Measurements from ENCODE around the gene TXNRD2. TPM values are rescaled to one million over a fixed set of nuclear protein-coding genes. Genes with fewer than 3 reads are reported as not detected.
"Not testable (repeated sequence)": the region's sequence is repeated elsewhere in the genome, so short reads cannot be mapped to it uniquely, and the experiment has no call there.

TXNRD2 gene
- total RNA-seq, 1 donor from 2014 or later, result 13.6 TPM

DNA sequence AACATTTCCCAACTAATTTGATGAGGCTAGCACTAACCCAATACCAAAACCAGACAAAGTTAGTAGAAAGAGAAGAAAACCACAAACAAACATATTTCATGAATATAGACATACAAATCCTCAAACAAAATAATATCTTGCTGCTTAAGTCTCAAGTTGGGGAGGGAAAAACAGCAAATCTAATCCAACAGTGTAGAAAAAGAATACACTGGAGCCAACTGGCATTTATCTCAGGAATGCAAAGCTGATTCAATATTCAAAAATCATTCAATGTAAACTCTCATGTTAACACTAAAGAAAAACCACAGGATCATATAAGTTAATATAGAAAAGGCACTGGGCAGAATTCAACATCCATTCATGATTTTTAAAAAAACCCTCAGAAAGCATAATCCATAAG is 105.1 kb downstream of the TXNRD2 start:
- Histone ChIP-seq H3K4me3 (ENCODE audit: low read length in 3 of 3) (no peak overlapping the region), H3K9me3 (ENCODE audit: control insufficient read depth in 3 of 3, low read length in 3 of 3) (no peaks in the 10 kb centered on the region), H3K27me3 (ENCODE audit: control insufficient read depth in 3 of 3, insufficient read depth in 3 of 3, low read length in 3 of 3) (no peaks in the 10 kb centered on the region), H3K9ac (ENCODE audit: low read depth in 1 of 3, low read length in 3 of 3) (no peak overlapping the region), H3K27ac (ENCODE audit: low read depth, low read length) (no peak overlapping the region), H3K4me1 (ENCODE audit: control insufficient read depth in 3 of 3, insufficient read depth in 3 of 3, low read length in 3 of 3) (no peaks in the 10 kb centered on the region), H3K36me3 (ENCODE audit: control insufficient read depth in 3 of 3, insufficient read depth in 3 of 3, low read length in 3 of 3) (peaks cover 0 to 2% (median 0%) of the 10 kb centered on the region in 3 donors)

DNA sequence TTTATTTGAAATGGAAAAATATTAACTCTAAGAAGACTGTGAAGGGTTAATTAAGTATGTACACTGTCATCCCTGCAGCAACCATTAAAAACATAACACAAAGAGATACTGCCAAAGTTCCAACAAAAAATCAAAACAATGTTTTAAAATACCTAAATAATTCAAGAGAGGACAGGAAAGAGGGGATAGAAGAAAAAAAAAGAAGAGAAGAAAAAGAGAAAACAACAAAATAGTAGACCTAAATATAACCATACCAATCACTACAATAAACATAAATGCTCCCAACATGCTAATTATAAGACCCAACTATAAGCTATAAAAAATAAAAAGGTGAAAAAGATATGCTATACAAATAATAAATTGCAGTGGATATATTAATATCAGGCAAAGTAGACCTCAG is 107.0 kb downstream of the TXNRD2 start:
- Histone ChIP-seq H3K36me3 (ENCODE audit: control insufficient read depth in 3 of 3, insufficient read depth in 3 of 3, low read length in 3 of 3) (no peaks in the 10 kb centered on the region), H3K27me3 (ENCODE audit: control insufficient read depth in 3 of 3, insufficient read depth in 3 of 3, low read length in 3 of 3) (no peaks in the 10 kb centered on the region), H3K27ac (ENCODE audit: low read depth, low read length) (no peak overlapping the region), H3K9me3 (ENCODE audit: control insufficient read depth in 3 of 3, low read length in 3 of 3) (no peaks in the 10 kb centered on the region), H3K9ac (ENCODE audit: low read depth in 1 of 3, low read length in 3 of 3) (no peak overlapping the region), H3K4me1 (ENCODE audit: control insufficient read depth in 3 of 3, insufficient read depth in 3 of 3, low read length in 3 of 3) (no peaks in the 10 kb centered on the region), H3K4me3 (ENCODE audit: low read length in 3 of 3) (no peak overlapping the region)

DNA sequence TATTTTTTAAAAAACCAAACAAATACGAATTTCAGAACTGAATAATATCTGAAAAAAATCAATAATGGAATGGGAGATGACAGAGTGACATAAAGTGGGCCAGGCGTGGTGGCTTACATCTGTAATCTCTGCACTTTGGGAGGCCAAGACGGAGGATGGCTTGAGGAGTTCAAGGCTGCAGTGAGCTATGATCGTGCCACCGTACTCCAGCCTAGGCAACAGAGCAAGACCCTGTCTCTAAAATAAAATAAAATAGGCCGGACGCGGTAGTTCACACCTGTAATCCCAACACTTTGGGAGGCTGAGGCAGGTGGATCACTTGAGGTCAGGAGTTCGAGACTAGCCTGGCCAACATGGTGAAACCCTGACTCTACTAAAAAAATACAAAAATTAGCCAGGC is 108.3 kb downstream of the TXNRD2 start:
- H3K4me3 ChIP-seq (ENCODE audit: low read length in 3 of 3); H3K36me3 ChIP-seq (ENCODE audit: control insufficient read depth in 3 of 3, insufficient read depth in 3 of 3, low read length in 3 of 3); H3K27me3 ChIP-seq (ENCODE audit: control insufficient read depth in 3 of 3, insufficient read depth in 3 of 3, low read length in 3 of 3); H3K9me3 ChIP-seq (ENCODE audit: control insufficient read depth in 3 of 3, low read length in 3 of 3); H3K4me1 ChIP-seq (ENCODE audit: control insufficient read depth in 3 of 3, insufficient read depth in 3 of 3, low read length in 3 of 3); H3K27ac ChIP-seq (ENCODE audit: low read depth, low read length); H3K9ac ChIP-seq (ENCODE audit: low read depth in 1 of 3, low read length in 3 of 3): not testable (repeated sequence)

DNA sequence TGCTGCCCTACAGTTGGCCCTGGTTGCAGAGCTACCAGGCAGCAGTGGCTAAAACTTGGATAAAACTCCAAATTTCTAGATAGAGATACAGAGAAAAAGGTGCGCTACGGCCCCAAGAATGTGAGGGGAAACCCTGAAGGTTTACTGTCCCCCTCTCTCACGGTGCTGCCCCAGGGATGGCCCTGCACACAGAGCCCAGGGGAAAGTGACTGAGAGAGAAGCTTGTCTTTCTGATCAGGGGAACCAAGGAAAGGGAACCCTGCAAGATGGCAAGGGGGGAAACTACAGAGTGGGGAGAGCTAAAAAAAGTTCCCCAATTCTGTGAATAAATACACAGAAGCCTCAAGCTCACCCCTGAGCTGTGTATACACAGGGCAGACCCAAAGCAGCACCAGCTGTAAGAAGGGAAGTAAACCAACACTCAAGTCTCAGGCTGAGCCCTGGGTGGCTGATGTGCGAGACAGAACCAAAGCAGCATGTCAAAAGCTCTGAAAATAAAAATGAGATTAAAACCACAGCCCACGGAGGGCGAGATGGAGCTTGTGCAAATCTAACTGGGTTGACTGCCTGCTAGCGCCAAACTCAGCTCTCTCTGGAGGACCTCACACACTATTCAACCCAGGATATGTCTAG is 109.0 kb downstream of the TXNRD2 start:
- H3K27ac ChIP-seq (ENCODE audit: low read depth, low read length), result no peak overlapping the region
- H3K9ac ChIP-seq (ENCODE audit: low read depth in 1 of 3, low read length in 3 of 3), result no peak overlapping the region
- no peaks in the 10 kb centered on the region for H3K27me3 ChIP-seq (ENCODE audit: control insufficient read depth in 3 of 3, insufficient read depth in 3 of 3, low read length in 3 of 3)
- no peaks in the 10 kb centered on the region for H3K4me1 ChIP-seq (ENCODE audit: control insufficient read depth in 3 of 3, insufficient read depth in 3 of 3, low read length in 3 of 3)
- no peak overlapping the region for H3K4me3 ChIP-seq (ENCODE audit: low read length in 3 of 3)
- no peaks in the 10 kb centered on the region for H3K36me3 ChIP-seq (ENCODE audit: control insufficient read depth in 3 of 3, insufficient read depth in 3 of 3, low read length in 3 of 3)
- no peaks in the 10 kb centered on the region for H3K9me3 ChIP-seq (ENCODE audit: control insufficient read depth in 3 of 3, low read length in 3 of 3)

DNA sequence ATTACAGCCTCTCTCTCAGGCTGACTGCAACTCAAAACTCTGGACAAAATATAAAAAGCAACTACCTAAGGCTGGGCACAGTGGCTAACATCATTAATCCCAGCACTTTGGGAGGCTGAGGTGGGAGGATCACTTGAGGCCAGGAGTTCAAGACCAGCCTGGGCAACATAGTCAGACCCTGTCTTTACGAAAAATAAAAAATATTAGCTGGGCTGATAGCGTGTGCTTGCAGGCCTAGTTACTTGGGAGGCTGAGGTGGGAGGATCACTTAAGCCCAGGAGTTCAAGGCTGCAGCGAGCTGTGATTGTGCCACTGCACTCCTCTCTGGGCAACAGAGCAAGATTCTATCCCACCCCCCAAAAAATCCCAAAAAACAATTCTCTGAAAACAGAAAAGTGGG is 109.6 kb downstream of the TXNRD2 start:
- not testable (repeated sequence) for H3K27me3 ChIP-seq (ENCODE audit: control insufficient read depth in 3 of 3, insufficient read depth in 3 of 3, low read length in 3 of 3); H3K4me1 ChIP-seq (ENCODE audit: control insufficient read depth in 3 of 3, insufficient read depth in 3 of 3, low read length in 3 of 3); H3K9me3 ChIP-seq (ENCODE audit: control insufficient read depth in 3 of 3, low read length in 3 of 3); H3K27ac ChIP-seq (ENCODE audit: low read depth, low read length); H3K4me3 ChIP-seq (ENCODE audit: low read length in 3 of 3); H3K36me3 ChIP-seq (ENCODE audit: control insufficient read depth in 3 of 3, insufficient read depth in 3 of 3, low read length in 3 of 3); H3K9ac ChIP-seq (ENCODE audit: low read depth in 1 of 3, low read length in 3 of 3)

DNA sequence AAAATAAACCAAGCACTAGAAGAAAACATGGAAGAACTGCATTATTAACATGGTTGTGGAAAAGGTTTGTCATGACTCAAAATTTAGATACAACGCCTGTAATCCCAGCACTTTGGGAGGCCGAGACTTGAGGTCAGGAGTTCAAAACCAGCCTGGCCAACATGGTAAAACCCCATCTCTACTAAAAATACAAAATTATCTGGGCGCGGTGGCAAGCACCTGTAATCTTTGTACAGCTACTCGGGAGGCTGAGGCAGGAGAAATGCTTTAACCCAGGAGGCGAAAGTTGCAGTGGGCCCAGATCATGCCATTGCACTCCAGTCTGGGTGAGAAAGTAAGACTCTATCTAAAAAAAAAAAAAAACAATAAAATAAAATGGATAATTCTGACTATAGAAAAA is 110.6 kb downstream of the TXNRD2 start:
- Histone ChIP-seq H3K9me3 (ENCODE audit: control insufficient read depth in 3 of 3, low read length in 3 of 3) (no peaks in the 10 kb centered on the region), H3K9ac (ENCODE audit: low read depth in 1 of 3, low read length in 3 of 3) (no peak overlapping the region), H3K27ac (ENCODE audit: low read depth, low read length) (no peak overlapping the region), H3K27me3 (ENCODE audit: control insufficient read depth in 3 of 3, insufficient read depth in 3 of 3, low read length in 3 of 3) (no peaks in the 10 kb centered on the region), H3K36me3 (ENCODE audit: control insufficient read depth in 3 of 3, insufficient read depth in 3 of 3, low read length in 3 of 3) (no peaks in the 10 kb centered on the region), H3K4me3 (ENCODE audit: low read length in 3 of 3) (no peak overlapping the region), H3K4me1 (ENCODE audit: control insufficient read depth in 3 of 3, insufficient read depth in 3 of 3, low read length in 3 of 3) (peaks cover 2 to 8% (median 3%) of the 10 kb centered on the region in 3 donors)

DNA sequence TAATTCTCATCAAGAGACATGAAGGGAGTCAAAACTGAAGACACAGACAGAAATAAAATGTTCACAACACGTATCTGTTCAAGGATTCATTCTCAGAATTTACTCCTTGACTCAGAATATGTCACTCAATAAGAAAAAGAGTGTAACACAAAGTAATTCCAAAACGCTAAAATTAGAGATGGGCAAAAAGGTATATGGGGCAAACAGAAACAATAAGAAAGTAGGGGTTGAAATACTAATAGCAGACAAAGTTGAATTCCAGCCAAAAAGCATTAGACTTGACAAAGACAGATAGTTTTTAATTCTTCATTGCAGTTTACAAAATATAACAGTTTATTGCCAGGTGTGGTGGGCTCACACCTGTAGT is 113.6 kb downstream of the TXNRD2 start:
- peaks cover 5 to 11% (median 9%) of the 10 kb centered on the region in 3 donors for H3K4me1 ChIP-seq (ENCODE audit: control insufficient read depth in 3 of 3, insufficient read depth in 3 of 3, low read length in 3 of 3)
- H3K4me3 ChIP-seq (ENCODE audit: low read length in 3 of 3), result no peak overlapping the region
- no peak overlapping the region for H3K9ac ChIP-seq (ENCODE audit: low read depth in 1 of 3, low read length in 3 of 3)
- no peaks in the 10 kb centered on the region for H3K9me3 ChIP-seq (ENCODE audit: control insufficient read depth in 3 of 3, low read length in 3 of 3)
- no peaks in the 10 kb centered on the region for H3K36me3 ChIP-seq (ENCODE audit: control insufficient read depth in 3 of 3, insufficient read depth in 3 of 3, low read length in 3 of 3)
- H3K27ac ChIP-seq (ENCODE audit: low read depth, low read length), result no peak overlapping the region
- H3K27me3 ChIP-seq (ENCODE audit: control insufficient read depth in 3 of 3, insufficient read depth in 3 of 3, low read length in 3 of 3), result no peaks in the 10 kb centered on the region

DNA sequence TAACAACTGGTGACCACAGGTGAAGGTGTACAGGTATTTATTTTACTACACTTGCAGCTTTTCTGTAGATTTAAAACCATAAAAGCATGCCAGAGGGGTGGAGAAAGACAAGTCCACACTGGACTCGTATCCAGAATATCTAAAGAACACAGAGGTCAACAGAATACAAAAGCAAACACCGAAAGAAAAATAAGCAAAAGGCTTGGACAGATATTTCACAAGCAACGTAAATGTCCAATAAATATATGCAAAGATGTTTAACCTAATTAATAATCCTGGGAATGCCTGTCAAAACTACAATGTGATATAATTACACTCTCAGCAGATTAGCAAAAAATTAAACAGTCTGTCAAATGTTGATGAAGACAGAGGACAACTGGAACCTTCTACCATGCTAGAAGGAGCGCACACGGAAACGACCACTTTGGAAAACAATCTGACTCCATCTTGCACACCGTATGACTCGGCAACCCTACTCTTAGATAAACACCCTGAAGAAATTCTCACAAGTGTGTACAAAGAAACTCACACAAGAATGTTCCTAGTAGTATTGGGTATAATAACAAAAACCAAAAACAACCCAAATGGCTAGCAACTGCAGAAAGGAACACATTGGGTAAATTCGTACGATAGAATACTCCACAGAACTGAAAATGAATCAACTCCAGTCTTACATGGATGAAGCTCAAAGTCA is 114.1 kb downstream of the TXNRD2 start:
- H3K27ac ChIP-seq (ENCODE audit: low read depth, low read length), result no peak overlapping the region
- H3K36me3 ChIP-seq (ENCODE audit: control insufficient read depth in 3 of 3, insufficient read depth in 3 of 3, low read length in 3 of 3), result no peaks in the 10 kb centered on the region
- H3K9ac ChIP-seq (ENCODE audit: low read depth in 1 of 3, low read length in 3 of 3), result no peak overlapping the region
- H3K4me1 ChIP-seq (ENCODE audit: control insufficient read depth in 3 of 3, insufficient read depth in 3 of 3, low read length in 3 of 3), result peaks cover 5 to 11% (median 9%) of the 10 kb centered on the region in 3 donors
- H3K9me3 ChIP-seq (ENCODE audit: control insufficient read depth in 3 of 3, low read length in 3 of 3), result no peaks in the 10 kb centered on the region
- H3K27me3 ChIP-seq (ENCODE audit: control insufficient read depth in 3 of 3, insufficient read depth in 3 of 3, low read length in 3 of 3), result no peaks in the 10 kb centered on the region
- no peak overlapping the region for H3K4me3 ChIP-seq (ENCODE audit: low read length in 3 of 3)

DNA sequence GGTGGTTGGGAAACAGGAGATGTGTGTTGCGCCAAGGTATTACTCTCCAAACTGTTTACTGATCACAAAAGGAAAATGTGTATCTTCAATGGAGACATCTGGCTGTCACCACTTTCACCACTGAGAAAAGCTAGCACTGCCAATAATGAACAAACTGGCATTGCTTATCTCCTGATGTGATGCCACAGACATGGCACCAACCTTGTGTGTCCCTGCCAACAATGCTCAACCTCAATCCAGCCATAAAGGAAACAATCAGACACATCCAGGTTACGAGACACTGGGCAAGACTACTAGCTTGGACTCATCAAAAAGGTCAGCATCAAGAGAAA is 115.0 kb downstream of the TXNRD2 start:
- Histone ChIP-seq H3K36me3 (ENCODE audit: control insufficient read depth in 3 of 3, insufficient read depth in 3 of 3, low read length in 3 of 3) (no peaks in the 10 kb centered on the region), H3K9ac (ENCODE audit: low read depth in 1 of 3, low read length in 3 of 3) (no peak overlapping the region), H3K27ac (ENCODE audit: low read depth, low read length) (no peak overlapping the region), H3K27me3 (ENCODE audit: control insufficient read depth in 3 of 3, insufficient read depth in 3 of 3, low read length in 3 of 3) (no peaks in the 10 kb centered on the region), H3K4me3 (ENCODE audit: low read length in 3 of 3) (no peak overlapping the region), H3K4me1 (ENCODE audit: control insufficient read depth in 3 of 3, insufficient read depth in 3 of 3, low read length in 3 of 3) (peaks cover 5 to 11% (median 9%) of the 10 kb centered on the region in 3 donors), H3K9me3 (ENCODE audit: control insufficient read depth in 3 of 3, low read length in 3 of 3) (no peaks in the 10 kb centered on the region)

DNA sequence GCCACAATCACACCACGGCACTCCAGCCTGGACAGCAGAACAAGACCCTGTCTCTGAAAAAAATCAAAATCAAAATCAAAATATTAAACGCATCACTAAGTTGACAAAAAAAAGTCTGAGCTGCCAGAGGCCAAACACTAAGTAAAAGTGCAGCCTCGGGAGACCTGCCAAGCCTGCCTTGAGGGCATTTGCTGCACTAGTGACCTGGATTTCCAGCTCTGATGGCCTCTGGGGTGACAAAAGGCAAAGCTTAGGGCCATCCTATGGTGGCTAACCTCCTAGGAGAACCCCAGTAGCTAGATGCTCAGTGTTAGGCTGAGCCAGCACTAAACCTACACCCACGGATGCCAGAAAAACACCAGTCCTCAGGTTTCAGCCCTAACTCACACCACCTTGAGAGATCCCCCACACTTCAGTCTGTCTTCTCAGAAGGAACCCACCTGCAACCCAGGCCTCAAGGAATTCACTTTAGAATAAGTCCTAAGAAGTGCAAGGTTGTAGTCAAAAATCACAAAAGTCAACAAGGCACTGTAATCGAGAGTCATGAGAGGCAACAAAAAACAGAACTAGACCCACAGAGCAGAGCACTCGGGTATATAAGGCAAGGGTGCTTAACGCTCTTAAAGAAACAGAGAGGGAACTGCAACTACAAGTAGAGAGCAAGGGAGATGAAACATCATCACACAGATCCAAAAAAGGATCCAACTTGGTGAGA is 115.6 kb downstream of the TXNRD2 start:
- Histone ChIP-seq H3K9me3 (ENCODE audit: control insufficient read depth in 3 of 3, low read length in 3 of 3) (no peaks in the 10 kb centered on the region), H3K36me3 (ENCODE audit: control insufficient read depth in 3 of 3, insufficient read depth in 3 of 3, low read length in 3 of 3) (no peaks in the 10 kb centered on the region), H3K27me3 (ENCODE audit: control insufficient read depth in 3 of 3, insufficient read depth in 3 of 3, low read length in 3 of 3) (no peaks in the 10 kb centered on the region), H3K27ac (ENCODE audit: low read depth, low read length) (no peak overlapping the region), H3K4me1 (ENCODE audit: control insufficient read depth in 3 of 3, insufficient read depth in 3 of 3, low read length in 3 of 3) (peaks cover 5 to 11% (median 9%) of the 10 kb centered on the region in 3 donors), H3K9ac (ENCODE audit: low read depth in 1 of 3, low read length in 3 of 3) (no peak overlapping the region), H3K4me3 (ENCODE audit: low read length in 3 of 3) (no peak overlapping the region)

Measured in skeletal muscle tissue (tissue), 4 donors.